OCI-LY3 (cell line): Measurements from ENCODE around the gene GLT1D1.

ENCODE experiments used
- H2AFZ ChIP-seq: fragments of 200-600, 300-600 bp; shearing (Covaris generic); 2 replicates; pipeline ENCODE4 v1.6.0; 2014; ENCODE audit warnings: antibody characterized with exemption, low read depth, low read length
- H3K27ac ChIP-seq: fragments of 200-600, 300-600 bp; sonication (generic); 2 replicates; pipeline ENCODE4 v1.5.1; 2014; ENCODE audit warnings: mild to moderate bottlenecking, low read length, moderate library complexity, mixed read lengths
- H3K27me3 ChIP-seq: fragments of 200-600, 300-600 bp; sonication (generic); 2 replicates; pipeline ENCODE4 v1.6.1; 2014; ENCODE audit warnings: low read depth, low read length, mixed read lengths
- H3K36me3 ChIP-seq: fragments of 200-600, 300-600 bp; sonication (generic); replicated peaks from 2 replicates; pipeline ENCODE3; 2014; ENCODE audit warnings: low read depth, low read length, mixed read lengths
- H3K4me1 ChIP-seq: fragments of 300-600, 200-600 bp; sonication (generic); 2 replicates; pipeline ENCODE4 v1.6.1; 2014; ENCODE audit warnings: low read length, mixed read lengths
- H3K4me2 ChIP-seq: fragments of 200-600, 300-600 bp; sonication (generic); 2 replicates; pipeline ENCODE4 v1.6.1; 2014; ENCODE audit warnings: low read length, mixed read lengths
- H3K4me3 ChIP-seq: fragments of 300-600, 200-600 bp; sonication (generic); 2 replicates; pipeline ENCODE4 v1.5.1; 2014; ENCODE audit warnings: antibody characterized with exemption, mild to moderate bottlenecking, low read length, moderate library complexity
- H3K79me2 ChIP-seq: fragments of 300-600, 200-600 bp; shearing (Covaris generic); 2 replicates; pipeline ENCODE4 v1.6.1; 2014; ENCODE audit warnings: mild to moderate bottlenecking, low read length, mixed read lengths
- H3K9ac ChIP-seq: fragments of 300-600, 200-600 bp; shearing (Covaris generic); 2 replicates; pipeline ENCODE4 v1.6.0; 2014; ENCODE audit warnings: mild to moderate bottlenecking, low read length, moderate library complexity
- H3K9me3 ChIP-seq: fragments of 200-600, 300-600 bp; shearing (Covaris generic); 2 replicates; pipeline ENCODE4 v1.6.1; 2014; ENCODE audit warnings: low read length, mixed read lengths; ENCODE audit not compliant: insufficient read depth
- H4K20me1 ChIP-seq: fragments of 200-600, 300-600 bp; sonication (generic); 2 replicates; pipeline ENCODE4 v1.6.1; 2016; ENCODE audit warnings: low read length, mixed read lengths; ENCODE audit not compliant: insufficient read depth
- CTCF ChIP-seq: fragments of 200-600, 300-600 bp; sonication (generic); IDR thresholded peaks from 2 replicates; pipeline ENCODE4 v1.5.1; 2014; ENCODE audit warnings: antibody characterized with exemption, low read length, low read depth
- EZH2phosphoT487 ChIP-seq: fragments of 200-600 bp; shearing (Covaris generic); IDR thresholded peaks from 2 replicates; pipeline ENCODE4 v1.6.1; 2018; ENCODE audit warnings: antibody characterized with exemption, mixed run types, low read depth

The GLT1D1 gene

GRCh38 chr12:128949086-128949485 is 95.8 kb downstream of the GLT1D1 start:
- no peak overlapping the region for H3K4me3 ChIP-seq

GRCh38 chr12:128951448-128951847 is 98.2 kb downstream of the GLT1D1 start:
- Histone ChIP-seq H3K4me3 (no peak overlapping the region), H3K36me3 (no peaks in the 10 kb centered on the region), H3K79me2 (no peaks in the 10 kb centered on the region), H3K9ac (no peak overlapping the region), H3K9me3 (no peaks in the 10 kb centered on the region), H3K4me1 (no peaks in the 10 kb centered on the region), H3K27me3 (peaks cover 13% of the 10 kb centered on the region; the same call in 1 of the 2 replicates), H3K27ac (no peak overlapping the region), H2AFZ (no peak overlapping the region), H4K20me1 (no peaks in the 10 kb centered on the region), H3K4me2 (no peak overlapping the region)
- TF ChIP-seq CTCF (no peak; the same call in 1 of the 2 replicates), EZH2phosphoT487 (no peak)

More at GRCh38 chr12:128949086-128949485, 95.8 kb downstream of the GLT1D1 start:
- no peak overlapping the region for H2AFZ ChIP-seq
- no peak overlapping the region for H3K4me2 ChIP-seq
- no peaks in the 10 kb centered on the region for H3K9me3 ChIP-seq
- no peak overlapping the region for H3K27ac ChIP-seq
- no peaks in the 10 kb centered on the region for H3K4me1 ChIP-seq
- H3K36me3 ChIP-seq, result no peaks in the 10 kb centered on the region
- no peak overlapping the region for H3K9ac ChIP-seq
- TF ChIP-seq CTCF, result no peak
- TF ChIP-seq EZH2phosphoT487, result no peak
- H3K27me3 ChIP-seq, result peaks cover 10% of the 10 kb centered on the region; the same call in 1 of the 2 replicates
- no peaks in the 10 kb centered on the region for H3K79me2 ChIP-seq
- no peaks in the 10 kb centered on the region for H4K20me1 ChIP-seq

GRCh38 chr12:128956755-128957154 is 103.5 kb downstream of the GLT1D1 start:
- Histone ChIP-seq H3K9me3 (no peaks in the 10 kb centered on the region), H3K36me3 (no peaks in the 10 kb centered on the region), H3K27ac (no peak overlapping the region), H3K4me3 (no peak overlapping the region), H4K20me1 (no peaks in the 10 kb centered on the region), H3K4me1 (no peaks in the 10 kb centered on the region), H3K27me3 (0 out of 2 replicates have a peak, but pooled peaks cover 11% of the 10 kb centered on the region), H2AFZ (no peak overlapping the region), H3K4me2 (no peak overlapping the region), H3K9ac (no peak overlapping the region), H3K79me2 (no peaks in the 10 kb centered on the region)
- TF ChIP-seq EZH2phosphoT487, result no peak
- no peak for TF ChIP-seq CTCF

GRCh38 chr12:128959901-128960300 is 106.6 kb downstream of the GLT1D1 start:
- H2AFZ ChIP-seq, result no peak overlapping the region
- H4K20me1 ChIP-seq, result no peaks in the 10 kb centered on the region
- no peaks in the 10 kb centered on the region for H3K4me1 ChIP-seq
- H3K79me2 ChIP-seq, result no peaks in the 10 kb centered on the region
- 0 out of 2 replicates have a peak, but pooled peaks cover 11% of the 10 kb centered on the region for H3K27me3 ChIP-seq
- no peak overlapping the region for H3K4me3 ChIP-seq
- H3K27ac ChIP-seq, result no peak overlapping the region
- no peak overlapping the region for H3K4me2 ChIP-seq
- no peak overlapping the region for H3K9ac ChIP-seq
- no peaks in the 10 kb centered on the region for H3K36me3 ChIP-seq
- no peaks in the 10 kb centered on the region for H3K9me3 ChIP-seq
- no peak for TF ChIP-seq EZH2phosphoT487
- TF ChIP-seq CTCF, result no peak
